K562 (cell line): ENCODE results near the gene LY6G6C. TPM values are rescaled to one million over a fixed set of nuclear protein-coding genes. Genes with fewer than 3 reads are reported as not detected.
A peak's percentile ranks its signal among the peaks of the same experiment; 100 is the strongest.

ENCODE experiments used
- CXXC5 ChIP-seq: fragments of 250-450 bp; sonication (Bioruptor Pico); IDR thresholded peaks from 2 replicates; pipeline ENCODE4 v1.8.0; 2022; ENCODE audit warnings: inconsistent platforms, mild to moderate bottlenecking, moderate library complexity
- E2F3 ChIP-seq: fragments of 250-450 bp; sonication (Bioruptor Pico); IDR thresholded peaks from 2 replicates; pipeline ENCODE4 v1.4.0; 2020; ENCODE audit warnings: mild to moderate bottlenecking
- EP300 ChIP-seq: IDR thresholded peaks from 2 replicates; pipeline ENCODE4 v1.6.1; 2012; ENCODE audit warnings: low read length, improper control_type of control experiment
- EP400 ChIP-seq: fragments of 450-650 bp; IDR thresholded peaks from 2 replicates; pipeline ENCODE4 v1.6.1; 2017; ENCODE audit warnings: antibody characterized with exemption, mild to moderate bottlenecking, moderate library complexity
- ESRRA ChIP-seq: fragments of 450-650 bp; IDR thresholded peaks from 2 replicates; pipeline ENCODE4 v1.6.1; 2014; ENCODE audit warnings: low read depth, mild to moderate bottlenecking, moderate library complexity, borderline replicate concordance
- FOXA1 ChIP-seq: fragments of 450-650 bp; IDR thresholded peaks from 2 replicates; pipeline ENCODE4 v1.6.1; 2016; ENCODE audit warnings: mild to moderate bottlenecking, borderline replicate concordance
- HEY1 ChIP-seq: fragments of 250-450 bp; sonication (Bioruptor Pico); IDR thresholded peaks from 2 replicates; pipeline ENCODE4 v1.5.0; 2020; ENCODE audit warnings: mild to moderate bottlenecking, moderate library complexity, borderline replicate concordance
- LCOR ChIP-seq: sonication (generic); formaldehyde crosslinking; IDR thresholded peaks from 2 replicates; pipeline ENCODE4 v1.8.0; 2022; ENCODE audit warnings: mild to moderate bottlenecking, missing genetic modification reagents
- MYC ChIP-seq, 2 experiments: fragments of 250-450 bp in 1 of 2; sonication (Bioruptor Pico) in 1 of 2; IDR thresholded peaks; 2 replicates each; pipeline versions ENCODE4 v1.5.1 to v1.6.1; 2012 to 2021; ENCODE audit warnings: low read depth in 2 of 2, borderline replicate concordance in 1 of 2, improper control_type of control experiment in 1 of 2, low read length in 1 of 2, mild to moderate bottlenecking in 1 of 2, moderate library complexity in 1 of 2
- PTBP1 ChIP-seq: fragments of 200-400 bp; formaldehyde crosslinking; IDR thresholded peaks from 2 replicates; pipeline ENCODE4 v1.6.1; 2017; ENCODE audit warnings: low read depth, low read length
- RCOR1 ChIP-seq, 2 experiments: IDR thresholded peaks; 2 replicates each; pipeline ENCODE4 v1.6.1; 2012; ENCODE audit warnings: low read depth in 2 of 2, low read length in 2 of 2, borderline replicate concordance in 1 of 2, improper control_type of control experiment in 1 of 2
- TAF1 ChIP-seq: IDR thresholded peaks from 2 replicates; pipeline ENCODE4 v1.6.1; 2011; ENCODE audit warnings: mild to moderate bottlenecking, low read length, moderate library complexity; ENCODE audit not compliant: insufficient read depth, control insufficient read depth, severe bottlenecking; ENCODE audit errors: extremely low read depth
- THAP12 ChIP-seq: fragments of 250-450 bp; sonication (Bioruptor Pico); IDR thresholded peaks from 2 replicates; pipeline ENCODE4 v1.9.0; 2021; ENCODE audit warnings: mild to moderate bottlenecking, inconsistent platforms
- TRIM24 ChIP-seq, 2 experiments: fragments of 450-650 bp; IDR thresholded peaks; 2 replicates each; pipeline ENCODE4 v1.6.1; 2016
- ZBTB12 ChIP-seq: fragments of 250-450 bp; sonication (Bioruptor Pico); IDR thresholded peaks from 2 replicates; pipeline ENCODE4 v1.4.0; 2020
- ZFP36 ChIP-seq: fragments of 150-350 bp; IDR thresholded peaks from 2 replicates; pipeline ENCODE4 v1.6.1; 2018; ENCODE audit warnings: low read length, low read depth; ENCODE audit not compliant: partially characterized antibody
- ZNF354B ChIP-seq: fragments of 250-450 bp; sonication (Bioruptor Pico); IDR thresholded peaks from 2 replicates; pipeline ENCODE4 v1.4.0; 2020
- ZNF445 ChIP-seq: fragments of 250-450 bp; sonication (Bioruptor Pico); IDR thresholded peaks from 2 replicates; pipeline ENCODE4 v1.4.0; 2020; ENCODE audit warnings: low read depth, mild to moderate bottlenecking, moderate library complexity
- ZNF518B ChIP-seq: fragments of 250-450 bp; sonication (Bioruptor Pico); IDR thresholded peaks from 2 replicates; pipeline ENCODE4 v1.5.0; 2021; ENCODE audit warnings: mild to moderate bottlenecking, moderate library complexity
- ZNF586 ChIP-seq: fragments of 450-650 bp; formaldehyde crosslinking; conservative IDR thresholded peaks from 2 replicates; pipeline ENCODE4 v1.4.0; 2020; ENCODE audit warnings: mild to moderate bottlenecking, moderate library complexity
- polyA plus RNA-seq, 8 experiments: library from polyadenylated mRNA; depleted of rRNA in 4 of 8; stranded (reverse) in 5 of 8; unstranded in 3 of 8; fragments of >200 nt; fragmentation: Nextera tagmentation in 2 of 8; fragmentation: Illumina TruSeq in 1 of 8; extraction: Ambion mirVana in 2 of 8; extraction: Trizol in 1 of 8; gene quantifications; 2 replicates each; pipeline versions ENCODE4 v1.2.1 to v1.2.3, GENCODE V29; 2011 to 2014; ENCODE audit warnings: inconsistent platforms in 1 of 8, missing spikeins in 1 of 8
- total RNA-seq, 7 experiments: library from RNA; depleted of rRNA in 6 of 7; stranded (reverse); fragments of >200 nt in 6 of 7; fragmentation: Illumina TruSeq in 2 of 7; extraction: Trizol in 2 of 7; gene quantifications; 2 replicates each; pipeline versions ENCODE4 v1.2.1 to v1.2.3, GENCODE V29; 2011 to 2021; ENCODE audit warnings: low replicate concordance in 1 of 7
- TF ChIP-seq, protein P1 (sequence below): sonication (generic); formaldehyde crosslinking; IDR thresholded peaks from 2 replicates; pipeline ENCODE4 v1.8.1; 2022; ENCODE audit warnings: missing genetic modification reagents

LY6G6C gene
- total and polyA plus RNA-seq, 9 of the 15 experiments (the other 6 are each of a cell fraction or from before 2014, with no cell fraction given), result 0.06 to 0.20 TPM; not detected in 7

GRCh38 chr6:31734821-31735406 lies 13.4 kb upstream of the LY6G6C start (continued):
- TF ChIP-seq TAF1, result no peak
- TF ChIP-seq EP300, result peak; percentile 88
- no peak for TF ChIP-seq EP400
- peak; percentile 39; the same call in 1 of the 2 replicates for TF ChIP-seq PTBP1
- TF ChIP-seq E2F3 (CRISPR knock-in tag), result no peak; the same call in 1 of the 2 replicates
- no peak for TF ChIP-seq ZBTB12 (CRISPR knock-in tag)
- TF ChIP-seq ZNF518B (CRISPR knock-in tag), result no peak
- TF ChIP-seq TRIM24 (IDR thresholded peaks at IDR 0.05), result peak in 1 of 2 experiments; percentile 79
- TF ChIP-seq ZNF586 (CRISPR knock-in tag), result no peak
- no peak for TF ChIP-seq ZNF354B (CRISPR knock-in tag)
- TF ChIP-seq FOXA1, result no peak
- peak in 1 of 2 experiments; percentile 95; a peak in 2 of 4 replicates for TF ChIP-seq RCOR1 (IDR thresholded peaks at IDR 0.05; ENCODE audit: borderline replicate concordance in 1 of 2, low read depth in 2 of 2, low read length in 2 of 2)
- TF ChIP-seq MYC (IDR thresholded peaks at IDR 0.05; ENCODE audit: low read depth, low read length), result peak; percentile 14; the same call in 1 of the 2 replicates
- no peak for TF ChIP-seq MYC (CRISPR knock-in tag; IDR thresholded peaks at IDR 0.05; ENCODE audit: borderline replicate concordance, low read depth)
- TF ChIP-seq ZFP36, result no peak
- no peak for TF ChIP-seq CXXC5 (CRISPR knock-in tag)
- TF ChIP-seq LCOR, result no peak
- TF ChIP-seq THAP12 (CRISPR knock-in tag), result no peak; the same call in 1 of the 2 replicates
- no peak for TF ChIP-seq ESRRA
- TF ChIP-seq, protein P1, sequence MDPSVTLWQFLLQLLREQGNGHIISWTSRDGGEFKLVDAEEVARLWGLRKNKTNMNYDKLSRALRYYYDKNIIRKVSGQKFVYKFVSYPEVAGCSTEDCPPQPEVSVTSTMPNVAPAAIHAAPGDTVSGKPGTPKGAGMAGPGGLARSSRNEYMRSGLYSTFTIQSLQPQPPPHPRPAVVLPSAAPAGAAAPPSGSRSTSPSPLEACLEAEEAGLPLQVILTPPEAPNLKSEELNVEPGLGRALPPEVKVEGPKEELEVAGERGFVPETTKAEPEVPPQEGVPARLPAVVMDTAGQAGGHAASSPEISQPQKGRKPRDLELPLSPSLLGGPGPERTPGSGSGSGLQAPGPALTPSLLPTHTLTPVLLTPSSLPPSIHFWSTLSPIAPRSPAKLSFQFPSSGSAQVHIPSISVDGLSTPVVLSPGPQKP (CRISPR knock-in tag), result no peak
- TF ChIP-seq ZNF445 (CRISPR knock-in tag), result no peak
- no peak for TF ChIP-seq HEY1 (CRISPR knock-in tag)
